Fibroblast of skin of right biceps (primary cell): ENCODE measurements around the gene SMIM43.
"Not testable (repeated sequence)": the region's sequence is repeated elsewhere in the genome, so short reads cannot be mapped to it uniquely, and the experiment has no call there.

ENCODE experiments used
- DNase-seq: peaks from one replicate; pipeline ENCODE4 v3.0.0-alpha.2; 2013

The SMIM43 gene

DNA sequence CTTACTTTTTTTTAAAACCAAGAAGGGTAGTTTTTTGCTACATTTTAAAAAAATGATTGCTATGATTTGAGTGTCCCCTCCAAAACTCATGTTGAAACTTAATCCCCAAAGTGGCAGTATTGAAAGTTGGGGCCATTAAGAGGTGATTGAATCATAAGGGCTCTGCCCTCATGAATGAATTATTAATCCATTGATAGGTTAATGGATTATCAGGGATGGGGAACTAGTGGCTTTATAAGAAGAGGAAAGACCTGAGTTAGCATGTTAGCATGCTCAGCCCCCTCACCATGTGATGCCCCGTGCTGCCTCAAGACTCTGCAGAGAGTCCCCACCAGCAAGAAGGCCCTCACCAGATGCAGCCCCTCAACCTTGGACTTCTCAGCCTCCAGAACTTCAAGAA lies 31.0 kb downstream of the SMIM43 start:
- DNase-seq: no peak

DNA sequence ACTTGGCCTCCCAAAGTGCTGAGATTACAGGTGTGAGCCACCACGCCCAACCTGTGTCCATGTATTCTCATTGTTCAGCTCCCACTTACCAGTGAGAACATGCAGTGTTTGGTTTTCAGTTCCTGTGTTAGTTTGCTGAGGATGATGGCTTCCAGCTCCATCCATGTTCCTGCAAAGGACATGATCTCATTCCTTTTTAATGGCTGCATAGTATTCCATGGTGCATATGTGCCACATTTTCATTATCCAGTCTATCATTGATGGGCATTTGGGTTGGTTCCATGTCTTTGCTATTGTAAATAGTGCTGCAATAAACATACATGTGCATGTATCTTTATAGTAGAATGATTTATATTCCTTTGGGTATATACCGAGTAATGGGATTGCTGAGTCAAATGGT lies 35.2 kb downstream of the SMIM43 start:
- not testable (repeated sequence) for DNase-seq

DNA sequence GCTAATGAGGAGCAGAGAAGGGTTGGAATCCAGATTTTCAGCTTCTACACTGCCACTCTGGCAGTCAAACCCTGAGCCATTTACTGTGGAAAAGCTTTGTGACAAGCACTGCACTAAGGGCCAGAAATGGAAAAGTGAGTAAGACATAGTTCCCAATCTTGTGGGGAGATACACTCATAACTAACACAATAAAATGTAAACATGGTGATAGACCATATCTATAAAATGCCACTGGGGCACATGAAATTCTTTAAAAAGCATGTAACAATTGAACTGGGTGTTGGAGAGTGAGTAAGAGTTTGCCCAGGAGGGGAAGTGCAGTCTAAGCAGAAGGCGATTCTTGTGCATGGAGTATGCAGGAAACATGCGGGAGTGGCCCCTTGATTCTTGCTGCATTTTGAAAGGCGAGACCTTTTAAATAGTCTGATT lies 36.2 kb downstream of the SMIM43 start:
- DNase-seq: peak; percentile 94

DNA sequence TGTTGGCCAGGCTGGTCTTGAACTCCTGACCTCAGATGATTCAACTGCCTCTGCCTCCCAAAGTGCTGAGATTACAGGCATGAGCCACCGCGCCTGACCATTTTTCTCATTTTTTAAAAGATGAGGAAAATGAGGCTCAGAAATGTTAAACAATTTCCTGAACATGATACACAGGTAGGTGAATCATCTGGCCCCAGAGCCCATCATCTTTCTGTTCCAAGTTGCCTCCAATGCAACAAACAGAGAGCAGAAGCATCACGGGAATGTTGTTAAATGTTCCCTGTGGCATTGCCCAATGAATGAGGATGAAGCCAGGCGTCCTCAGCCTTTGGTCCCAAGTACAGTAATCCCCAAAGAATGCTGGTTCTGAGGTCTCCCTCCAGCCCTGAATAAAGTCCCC lies 36.9 kb downstream of the SMIM43 start:
- peak; percentile 97 for DNase-seq

DNA sequence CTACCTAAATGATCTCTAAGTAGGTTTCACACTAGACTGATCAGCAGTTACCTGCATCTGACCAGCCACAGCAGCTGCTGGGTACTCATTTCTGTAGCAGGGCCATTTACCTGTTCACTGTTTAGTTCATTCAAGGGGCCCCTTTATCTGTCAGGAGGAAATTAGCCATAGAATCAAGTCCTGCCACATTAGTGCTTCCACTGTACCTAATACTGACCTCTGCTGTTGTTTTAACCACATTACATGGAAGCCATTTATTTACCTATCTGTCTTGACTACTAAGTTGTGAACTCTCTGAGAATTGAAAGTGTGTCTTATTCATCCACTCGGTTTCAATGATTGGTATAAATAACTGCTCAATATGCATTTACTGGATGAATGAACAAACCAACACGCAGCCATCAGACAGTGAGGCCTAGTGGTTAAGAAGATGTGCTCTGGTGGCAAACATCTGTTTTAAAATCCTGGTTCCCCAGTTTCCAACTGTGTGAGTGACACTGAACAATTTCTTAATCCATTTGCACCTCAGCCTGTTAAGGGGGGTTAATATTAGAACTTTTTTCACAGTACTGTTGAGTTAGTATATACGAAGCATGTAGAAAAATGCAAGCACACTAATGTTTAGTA lies 38.2 kb downstream of the SMIM43 start:
- peak; percentile 74 for DNase-seq

DNA sequence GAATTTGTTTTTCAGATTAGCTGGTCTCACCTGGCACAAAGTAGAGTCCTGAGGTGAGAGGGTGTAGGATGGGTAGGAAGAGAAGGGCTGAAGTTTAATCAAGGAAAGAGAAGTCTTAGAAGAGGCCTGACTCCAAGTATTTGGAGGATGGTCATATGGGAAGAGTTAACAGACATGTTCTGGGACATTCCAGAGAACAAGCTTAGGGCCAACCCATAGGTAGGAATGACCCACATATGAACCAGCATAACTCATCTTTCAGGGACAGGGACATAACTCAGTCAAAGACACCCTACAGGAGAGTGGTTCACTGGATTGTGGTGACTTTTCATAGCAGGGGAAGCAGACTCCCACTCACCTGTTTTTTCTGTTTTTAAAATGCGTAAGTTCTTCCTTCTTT lies 40.3 kb downstream of the SMIM43 start:
- no peak for DNase-seq

DNA sequence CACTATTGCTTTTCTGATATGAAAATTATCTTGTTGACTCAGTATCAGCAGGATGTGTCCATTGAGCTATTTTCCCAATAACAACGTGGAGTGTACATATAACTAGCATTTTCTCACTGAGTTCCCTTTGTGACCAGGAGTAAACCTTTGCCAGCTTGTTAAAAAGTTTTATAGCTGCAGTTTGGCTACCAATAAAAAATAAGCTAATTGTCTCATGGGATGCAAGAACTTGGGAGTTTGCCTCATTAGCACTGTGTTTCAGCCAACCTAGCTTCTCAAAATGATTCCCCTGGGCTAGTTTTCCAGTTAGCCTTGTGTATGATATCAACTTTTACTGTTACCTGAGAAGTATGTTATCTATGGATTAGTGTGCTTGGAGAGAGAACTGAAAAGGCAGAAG lies 43.3 kb downstream of the SMIM43 start:
- DNase-seq: no peak

DNA sequence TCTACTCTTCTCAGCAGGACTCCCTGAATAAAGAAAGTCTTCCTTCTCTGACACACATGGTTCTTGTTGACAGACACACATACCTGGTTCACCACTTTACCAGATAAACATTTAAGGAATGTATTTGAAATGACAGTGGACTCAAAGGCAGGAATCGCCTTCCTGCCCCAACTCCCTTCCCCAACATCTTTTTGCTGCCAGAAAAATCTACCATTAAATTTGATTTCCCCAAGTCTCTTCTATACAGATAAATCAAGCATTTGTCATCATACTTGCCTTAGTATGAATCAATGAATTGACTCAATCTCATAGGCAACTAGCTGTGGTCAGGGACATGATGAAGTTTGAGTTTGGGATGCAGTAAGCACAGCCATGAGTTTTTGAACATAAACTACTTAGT lies 44.9 kb downstream of the SMIM43 start:
- peak; percentile 86 for DNase-seq

DNA sequence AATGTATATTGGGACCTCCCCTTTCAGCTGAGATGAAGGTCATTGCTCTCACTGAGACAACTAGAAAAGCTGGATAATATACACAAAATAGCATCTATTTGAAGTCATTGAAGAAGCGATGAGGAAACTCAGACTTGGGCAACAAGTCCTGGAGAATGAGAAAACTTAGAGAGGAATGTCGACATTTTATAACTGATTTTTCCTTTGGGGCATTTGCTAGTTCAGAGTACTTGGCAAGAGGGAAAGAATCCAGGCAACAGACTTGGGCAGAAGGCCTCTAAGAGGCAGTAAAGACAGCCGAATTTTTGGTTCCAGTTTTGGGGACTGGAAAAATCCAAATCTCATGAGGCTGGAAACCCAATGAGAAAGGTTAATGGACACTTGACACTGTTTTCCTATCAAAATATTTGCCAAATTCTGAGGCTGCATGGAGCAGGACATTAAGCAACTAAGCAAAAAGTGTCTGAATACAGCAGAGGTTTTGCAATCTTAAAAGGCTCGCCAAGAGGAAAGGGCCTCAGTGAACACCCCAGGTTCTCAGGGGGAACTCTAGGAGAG lies 47.2 kb downstream of the SMIM43 start:
- DNase-seq: no peak

DNA sequence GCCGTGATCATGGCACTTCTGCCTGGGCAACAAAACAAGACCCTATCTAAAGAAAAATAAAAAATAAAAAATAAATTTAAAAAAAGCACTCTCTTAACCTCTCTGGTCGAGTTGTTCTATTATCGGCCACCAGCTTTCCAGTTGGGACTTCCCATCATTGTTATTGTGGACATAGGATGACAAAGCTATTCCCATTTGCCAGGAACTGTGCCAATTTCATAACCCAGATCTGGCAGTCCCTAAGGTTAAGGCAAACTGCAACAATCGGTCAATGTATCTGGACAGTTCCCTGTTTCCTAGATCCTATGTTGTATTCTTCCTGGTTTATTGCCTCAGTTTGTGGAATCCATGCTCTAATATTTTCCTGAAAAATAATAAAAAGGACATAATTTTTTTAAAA lies 50.4 kb downstream of the SMIM43 start:
- no peak for DNase-seq

DNA sequence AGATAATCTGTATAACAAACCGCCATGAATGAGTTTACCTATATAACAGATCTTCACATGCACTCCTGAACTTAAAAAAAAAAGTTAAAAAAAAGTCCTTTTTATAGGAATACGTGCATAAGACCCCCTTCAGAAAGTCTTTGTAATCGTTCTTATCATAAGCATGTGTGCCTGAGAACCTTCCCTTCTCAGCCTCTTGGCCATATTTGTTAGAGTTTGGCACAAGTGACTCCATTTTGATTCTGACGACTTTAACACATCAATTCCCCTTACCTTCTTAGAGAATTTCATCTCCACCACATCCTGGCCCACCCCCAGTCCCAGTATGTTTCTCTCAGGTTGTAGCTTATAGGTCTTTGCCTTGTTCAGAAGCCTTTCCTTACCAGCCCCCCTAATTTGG lies 52.2 kb downstream of the SMIM43 start:
- no peak for DNase-seq

DNA sequence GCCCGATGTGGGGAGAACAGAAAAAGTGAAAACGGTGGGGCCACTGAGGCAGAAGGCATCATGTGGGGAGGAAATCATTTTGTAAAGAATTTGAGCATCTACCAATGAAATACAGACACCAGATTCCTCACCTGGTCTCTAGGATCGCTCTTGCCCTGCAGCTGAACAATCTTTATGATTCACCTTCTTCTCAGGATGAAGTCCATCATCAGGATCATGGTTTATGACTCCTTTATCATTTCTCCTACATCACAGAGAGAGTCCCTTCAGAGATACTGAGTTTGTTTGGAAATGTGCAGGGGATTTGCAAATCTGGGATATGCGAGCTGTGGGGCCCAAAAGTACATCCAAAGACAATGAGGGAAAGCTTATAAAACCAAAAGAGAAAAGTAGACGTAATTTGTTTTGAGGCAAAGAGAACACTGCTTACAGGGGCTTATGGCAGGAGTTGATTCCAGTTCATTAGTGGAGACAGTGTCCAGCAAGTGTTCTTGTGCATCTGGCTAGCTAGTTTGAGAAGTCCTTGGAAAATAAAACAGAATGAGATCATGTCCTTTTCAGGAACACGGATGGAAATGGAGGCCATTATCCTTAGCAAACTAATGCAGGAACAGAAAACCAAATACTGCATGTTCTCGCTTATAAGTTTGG lies 52.8 kb downstream of the SMIM43 start:
- no peak for DNase-seq

DNA sequence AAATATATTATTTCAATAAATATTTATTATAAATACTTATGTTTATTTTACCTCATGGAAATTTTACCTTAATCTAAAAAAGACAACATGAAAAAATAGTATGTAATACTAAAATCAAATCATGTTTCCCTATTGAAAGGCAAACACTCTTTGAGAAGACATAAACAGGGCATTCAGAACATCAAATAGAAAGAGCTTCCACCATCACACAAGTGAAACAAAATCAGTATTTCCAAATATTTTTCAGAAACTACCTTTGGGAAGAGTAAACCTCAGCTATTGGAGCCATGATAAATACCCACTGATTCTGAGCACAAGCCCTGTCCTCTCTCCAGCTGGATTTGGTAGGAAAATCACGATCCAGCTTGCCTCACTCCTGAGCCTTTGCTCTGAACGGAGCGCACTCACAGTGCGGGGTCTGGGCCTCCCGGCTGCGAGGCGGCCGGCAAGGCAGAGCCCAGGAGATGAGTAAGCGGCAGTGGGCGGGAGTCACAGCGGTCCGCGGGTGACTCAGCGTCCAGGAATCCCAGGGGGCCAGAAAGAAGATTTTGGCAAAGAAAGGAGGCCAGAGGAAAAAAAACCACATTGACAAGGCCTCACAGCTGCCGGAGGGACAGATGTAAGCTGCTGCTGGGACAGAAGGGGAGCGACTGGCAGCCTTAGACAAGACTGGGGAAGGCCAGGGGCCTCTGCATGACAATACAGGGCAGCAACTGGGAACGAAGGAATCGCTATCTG lies 53.5 kb downstream of the SMIM43 start:
- DNase-seq: peak; percentile 98

DNA sequence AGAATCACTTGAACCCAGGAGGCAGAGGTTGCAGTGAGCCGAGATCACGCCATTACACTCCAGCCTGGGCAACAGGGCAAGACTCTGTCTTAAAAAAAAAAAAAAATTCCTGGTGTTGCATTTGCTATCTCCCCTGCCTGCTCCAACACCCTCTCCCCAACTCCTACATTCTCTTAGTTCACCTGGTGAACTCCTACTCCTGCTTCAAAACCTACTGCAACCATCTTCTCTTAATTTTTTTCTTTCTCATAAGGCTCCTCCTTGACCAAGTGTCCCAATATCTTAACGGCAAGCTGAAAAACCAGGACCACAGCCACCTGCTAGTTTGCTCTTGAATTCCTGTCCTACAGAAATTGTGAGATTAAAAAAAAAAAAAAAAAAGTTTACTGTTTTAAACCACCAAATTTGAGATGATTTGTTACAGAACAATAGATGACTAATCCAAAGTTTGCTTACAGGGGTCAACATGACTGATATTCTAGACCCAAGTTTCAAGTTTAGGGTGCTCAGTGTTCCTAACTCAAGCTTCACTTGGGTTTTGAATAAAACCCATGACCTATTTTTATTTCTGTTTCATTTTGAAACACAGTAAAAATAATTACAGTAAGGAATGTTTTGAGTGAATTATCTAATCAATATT lies 55.1 kb downstream of the SMIM43 start:
- DNase-seq: no peak
